Fibroblast of skin of scalp (primary cell): ENCODE data around the gene CBX6.
"Not testable (repeated sequence)": the region's sequence is repeated elsewhere in the genome, so short reads cannot be mapped to it uniquely, and the experiment has no call there.

Experiments
- DNase-seq: peaks from one replicate; pipeline ENCODE4 v3.0.0-alpha.2; 2013

Gene CBX6

GRCh38 chr22:38861170-38861876 is 10.7 kb downstream of the CBX6 start:
- no peak for DNase-seq

DNA sequence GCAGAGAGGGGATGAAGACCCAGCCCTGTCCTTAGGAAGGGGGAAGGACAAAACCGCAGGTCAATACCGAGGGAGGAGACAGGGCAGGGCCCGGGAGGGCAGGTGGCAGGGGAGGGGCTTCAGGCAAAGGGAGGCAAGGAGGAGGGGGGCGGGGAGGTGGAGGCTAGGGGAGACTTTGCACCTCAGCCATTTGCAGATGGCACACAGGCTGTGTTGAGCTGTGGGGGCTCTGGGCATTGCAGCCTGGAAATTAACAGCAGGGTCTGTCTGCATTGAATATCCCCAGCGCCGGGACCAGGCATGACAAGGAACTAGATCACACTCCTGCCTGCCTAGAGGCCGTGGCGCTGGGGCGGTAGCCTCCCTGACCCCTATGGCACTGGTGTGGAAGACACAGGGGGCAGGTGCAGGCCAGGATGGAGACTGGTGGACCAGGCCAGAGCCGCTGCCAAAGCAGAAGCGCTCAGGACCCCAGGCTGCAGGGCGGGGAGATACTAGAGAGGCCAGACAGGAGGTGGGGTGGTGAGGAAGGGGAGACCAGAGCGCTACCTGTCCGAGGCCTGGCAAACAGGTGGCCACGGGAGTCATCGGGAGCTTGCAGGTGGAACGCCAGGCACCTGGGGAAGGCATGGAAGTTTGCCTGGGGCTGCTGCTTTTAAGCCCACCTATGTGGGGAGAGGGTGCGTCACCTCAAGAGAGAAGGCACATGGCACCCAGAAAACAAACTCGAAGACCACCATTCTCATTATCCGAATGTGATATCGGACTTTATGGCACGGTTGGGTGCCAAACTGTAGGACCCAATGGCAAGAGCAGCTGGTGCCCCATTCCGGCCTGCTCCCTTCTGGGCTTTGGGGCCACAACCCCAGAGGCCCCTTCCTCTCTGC is 11.5 kb downstream of the CBX6 start:
- DNase-seq = no peak

DNA sequence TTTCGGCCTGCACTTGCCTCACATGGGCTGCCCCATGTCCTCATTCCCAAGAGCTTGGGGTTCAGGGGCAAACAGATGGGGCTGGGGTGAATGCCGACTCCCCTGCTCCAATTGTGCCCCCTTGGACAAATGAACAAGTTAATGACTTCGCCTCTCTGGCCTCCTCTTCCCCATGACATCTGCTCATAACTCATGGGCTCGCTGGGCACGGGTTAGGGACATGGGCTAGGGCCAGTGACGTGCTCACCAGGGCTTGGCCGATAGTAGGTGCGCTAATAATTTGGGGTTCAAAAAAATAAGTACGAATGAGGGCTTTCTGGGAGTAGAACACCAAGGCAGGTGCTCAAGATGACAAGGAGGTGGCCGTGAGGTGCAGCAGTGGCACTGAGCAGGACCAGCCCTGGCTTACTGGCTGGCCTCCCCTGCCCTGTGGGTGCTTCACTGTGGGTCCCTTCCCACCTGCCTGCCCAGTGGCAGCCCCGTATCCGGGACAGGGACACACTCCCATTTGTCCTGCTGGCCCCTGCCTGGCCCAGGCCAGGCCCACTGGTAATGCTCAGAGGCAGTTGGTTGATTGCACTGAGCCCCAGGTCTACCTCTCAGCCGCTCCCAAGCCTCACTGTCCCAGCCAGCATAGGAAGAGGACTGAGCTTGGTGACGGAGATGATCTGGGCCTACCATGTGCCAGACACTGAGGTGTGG is 12.3 kb downstream of the CBX6 start:
- DNase-seq = no peak

DNA sequence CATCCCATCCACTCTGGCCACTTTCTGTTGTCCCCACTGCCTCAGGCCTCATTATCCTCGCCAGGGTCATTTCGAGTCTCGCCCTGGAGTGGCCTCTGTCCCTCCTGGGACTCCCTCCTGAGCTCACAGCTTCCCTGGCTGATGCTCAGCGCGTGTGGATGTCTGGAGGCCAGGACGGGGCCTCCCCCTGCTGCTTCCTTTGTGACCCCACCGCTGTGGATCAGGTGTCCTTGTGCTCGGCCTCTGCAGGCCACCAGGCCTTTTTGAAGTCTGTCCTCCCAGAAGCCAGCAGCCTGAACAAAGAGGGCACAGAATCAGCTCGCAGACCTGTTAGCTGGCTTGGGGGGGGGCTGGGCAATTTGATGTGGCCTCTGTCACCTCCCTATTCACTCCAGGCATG is 13.5 kb downstream of the CBX6 start:
- DNase-seq = no peak

DNA sequence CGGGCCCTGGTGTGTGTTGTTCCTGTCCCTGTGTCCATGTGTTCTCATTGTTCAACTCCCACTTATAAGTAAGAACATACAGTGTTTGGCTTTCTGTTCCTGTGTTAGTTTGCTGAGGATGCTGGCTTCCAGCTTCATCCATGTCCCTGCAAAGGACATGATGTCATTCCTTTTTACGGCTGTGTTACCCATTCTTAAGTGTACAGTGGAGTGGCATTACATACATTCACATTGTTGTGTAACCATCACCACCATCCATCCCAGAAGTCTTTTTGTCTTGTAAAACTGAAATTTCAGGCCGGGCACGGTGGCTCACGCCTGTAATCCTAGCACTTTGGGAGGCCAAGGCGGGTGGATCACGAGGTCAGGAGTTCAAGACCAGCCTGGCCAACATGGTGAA is 17.5 kb downstream of the CBX6 start:
- DNase-seq = not testable (repeated sequence)

- DNase-seq = not testable (repeated sequence)
Observed at GRCh38 chr22:38853883-38854282, 18.1 kb downstream of the CBX6 start.

DNA sequence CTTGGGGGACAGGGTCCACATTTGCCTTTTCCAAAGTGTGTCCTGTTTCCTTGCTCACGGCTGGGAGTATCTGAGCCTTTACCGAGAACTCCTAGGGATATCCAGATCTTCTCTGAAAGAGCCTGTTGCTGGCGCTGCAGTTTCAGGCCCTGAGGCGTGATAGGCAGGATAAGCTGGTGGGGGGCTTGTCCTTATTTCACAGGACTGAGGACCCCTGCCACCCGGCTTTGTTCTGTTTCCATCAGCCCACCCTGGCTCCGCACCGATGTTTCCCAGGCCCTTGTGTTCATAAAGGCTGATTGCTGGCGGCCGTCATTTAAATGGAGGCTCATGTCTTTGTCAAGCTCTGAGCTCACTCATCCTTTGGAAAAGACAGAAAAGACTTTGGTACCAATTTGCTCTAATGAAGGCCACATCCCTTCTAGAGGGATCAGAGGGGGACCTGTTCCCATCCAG is 18.8 kb downstream of the CBX6 start:
- DNase-seq = no peak

GRCh38 chr22:38852522-38852921 is 19.5 kb downstream of the CBX6 start:
- DNase-seq = no peak

GRCh38 chr22:38850941-38851849 is 20.8 kb downstream of the CBX6 start:
- peak; percentile 45 for DNase-seq

DNA sequence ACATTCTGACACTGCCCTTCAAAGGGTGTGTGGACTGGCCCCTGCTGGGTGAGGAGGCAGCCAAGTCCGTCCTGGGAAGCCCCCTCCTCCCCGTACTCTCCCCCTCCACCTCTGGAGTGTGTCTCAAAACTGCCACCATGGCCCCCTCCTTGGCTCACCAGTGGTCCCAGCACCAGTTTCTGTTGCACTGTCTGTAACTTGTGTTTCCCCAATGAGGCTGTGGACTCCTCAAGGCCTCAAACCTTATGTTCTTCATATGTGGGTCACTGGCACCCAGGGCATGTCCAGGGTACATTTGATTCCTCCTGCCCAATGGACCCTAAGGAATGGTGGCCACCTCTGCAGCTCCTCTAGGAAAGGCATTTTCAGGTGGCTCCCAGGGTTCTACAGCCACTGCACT is 21.6 kb downstream of the CBX6 start:
- no peak for DNase-seq

GRCh38 chr22:38849811-38850210 is 22.2 kb downstream of the CBX6 start:
- DNase-seq = no peak

- DNase-seq = peak; percentile 81
Observed at GRCh38 chr22:38846412-38846811, 25.6 kb downstream of the CBX6 start.

DNA sequence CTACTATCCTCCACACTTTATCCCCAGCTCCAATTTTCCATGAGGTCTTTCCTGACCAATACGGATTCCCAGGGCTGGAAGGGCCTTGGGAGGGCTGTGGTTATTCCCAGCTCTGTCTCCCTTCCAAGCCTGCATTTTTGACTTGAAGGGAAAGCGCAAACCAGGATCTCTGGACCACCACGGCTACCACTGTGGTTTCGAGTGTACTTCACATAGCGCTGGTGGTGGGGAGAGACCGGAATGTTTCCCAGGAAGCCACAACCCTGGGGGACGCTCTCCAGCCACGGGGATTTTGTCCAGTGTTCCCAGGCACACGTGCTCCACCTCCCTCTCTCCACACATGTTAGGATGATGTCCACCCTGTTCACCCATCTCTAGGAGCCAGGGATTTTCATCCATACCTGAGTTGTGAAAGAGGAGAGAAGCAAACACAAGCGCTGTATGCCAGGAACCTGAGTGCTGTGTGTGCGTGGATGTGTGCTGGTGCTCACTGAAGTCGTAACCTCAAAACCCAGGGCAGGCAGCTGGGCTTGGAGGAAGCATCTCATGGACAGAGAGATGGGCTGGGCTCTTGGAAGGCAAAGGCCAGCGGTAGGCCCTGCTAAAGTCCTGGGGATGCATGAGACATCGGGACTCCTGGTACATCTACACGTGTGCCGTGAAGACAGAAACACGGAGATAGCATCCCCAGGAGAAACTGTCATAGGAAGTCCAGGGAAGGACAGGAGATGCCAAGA is 26.8 kb downstream of the CBX6 start:
- peak; percentile 87 for DNase-seq

DNA sequence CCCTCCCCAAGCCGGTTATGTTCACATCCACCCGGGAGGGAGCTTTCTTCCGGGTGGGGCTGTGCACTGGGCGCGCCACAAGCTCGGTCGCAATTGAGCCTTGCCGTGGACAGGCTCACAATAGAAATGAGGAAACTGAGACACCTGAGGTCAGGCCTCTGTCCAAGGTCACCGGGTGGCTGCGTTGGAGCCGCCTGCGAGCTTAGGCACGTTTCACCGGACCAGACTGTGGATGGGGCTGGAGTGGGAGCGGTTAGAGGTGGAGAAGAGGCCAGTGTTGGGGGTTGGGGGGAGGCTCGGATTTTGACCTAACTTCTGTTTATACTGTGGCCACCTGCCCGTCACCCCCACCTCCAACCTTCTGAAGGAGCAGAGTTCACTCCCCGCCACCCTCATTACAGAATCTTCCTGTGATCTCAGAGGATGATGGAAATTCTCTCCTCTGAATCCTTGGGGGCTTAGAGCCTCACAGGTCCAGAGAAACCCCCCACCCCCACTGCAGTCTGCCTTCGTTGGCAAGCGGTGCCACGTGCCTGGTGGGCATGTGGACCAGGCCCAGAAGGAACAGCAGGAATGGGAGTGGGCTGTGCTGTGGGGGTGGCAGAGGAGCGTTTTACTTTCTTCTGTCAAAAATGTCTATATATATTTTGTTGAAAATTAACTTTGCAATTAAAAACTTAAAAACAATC is 27.6 kb downstream of the CBX6 start:
- no peak for DNase-seq

DNA sequence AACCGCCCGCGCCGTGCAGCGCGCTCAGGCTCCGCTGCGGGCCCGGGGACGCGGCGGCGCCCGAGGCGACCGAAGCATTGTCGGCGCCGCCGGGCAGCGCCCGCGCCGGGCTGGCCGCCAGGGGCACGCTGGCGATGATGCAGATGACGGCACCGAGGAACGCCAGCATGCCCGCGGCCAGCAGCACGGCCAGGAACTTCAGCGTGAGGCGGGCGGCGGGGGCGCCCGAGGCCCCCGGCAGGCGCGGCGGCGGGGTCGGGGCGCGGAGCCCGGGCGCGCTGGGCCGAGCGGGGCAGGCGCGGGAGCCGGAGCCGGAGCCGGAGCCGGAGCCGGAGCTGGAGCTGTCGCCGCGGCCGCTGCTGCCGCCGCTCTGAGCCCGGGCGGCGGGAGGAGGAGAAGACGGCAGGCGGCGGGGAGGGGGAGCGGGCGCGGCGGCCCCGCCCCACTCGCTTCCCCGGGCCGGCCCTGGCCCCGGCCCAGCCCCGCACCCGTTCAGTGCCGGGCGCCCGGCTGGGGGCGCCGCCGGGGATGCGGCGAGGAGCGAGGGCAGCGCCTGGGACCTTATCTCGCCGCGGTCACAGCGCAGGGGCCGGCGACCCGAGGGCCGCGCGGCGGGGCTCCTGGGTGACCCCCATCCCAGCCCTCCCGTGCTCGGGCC is 28.2 kb downstream of the CBX6 start, which contains the start of gene NPTXR:
TSS of gene NPTXR (minus strand) at position 372 of the 658 bp plus-strand sequence.
- DNase-seq = peak; percentile 43

DNA sequence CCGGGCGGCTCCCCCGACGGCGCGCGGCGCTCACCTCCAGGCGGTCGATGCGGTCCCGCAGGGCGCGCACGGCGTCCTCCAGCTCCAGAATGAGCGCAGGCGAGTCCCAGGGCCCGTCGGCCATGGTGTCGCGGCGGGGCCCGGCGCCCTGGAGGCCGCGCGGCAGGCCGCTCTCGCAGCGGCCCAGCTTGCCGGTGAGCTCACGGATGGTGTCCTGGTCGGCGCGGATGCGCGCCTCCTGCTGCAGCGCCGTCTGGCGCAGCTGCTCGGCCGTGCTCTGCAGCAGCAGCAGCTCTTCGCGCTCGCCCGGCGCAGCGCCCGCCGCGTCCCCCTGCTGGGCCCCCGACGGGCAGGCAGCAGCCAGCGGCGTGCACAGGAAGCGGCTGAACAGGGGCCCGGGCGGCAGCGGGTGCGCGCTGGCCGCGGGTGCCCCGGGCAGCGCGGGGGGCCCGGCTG is 28.8 kb downstream of the CBX6 start:
- DNase-seq = peak; percentile 77

DNA sequence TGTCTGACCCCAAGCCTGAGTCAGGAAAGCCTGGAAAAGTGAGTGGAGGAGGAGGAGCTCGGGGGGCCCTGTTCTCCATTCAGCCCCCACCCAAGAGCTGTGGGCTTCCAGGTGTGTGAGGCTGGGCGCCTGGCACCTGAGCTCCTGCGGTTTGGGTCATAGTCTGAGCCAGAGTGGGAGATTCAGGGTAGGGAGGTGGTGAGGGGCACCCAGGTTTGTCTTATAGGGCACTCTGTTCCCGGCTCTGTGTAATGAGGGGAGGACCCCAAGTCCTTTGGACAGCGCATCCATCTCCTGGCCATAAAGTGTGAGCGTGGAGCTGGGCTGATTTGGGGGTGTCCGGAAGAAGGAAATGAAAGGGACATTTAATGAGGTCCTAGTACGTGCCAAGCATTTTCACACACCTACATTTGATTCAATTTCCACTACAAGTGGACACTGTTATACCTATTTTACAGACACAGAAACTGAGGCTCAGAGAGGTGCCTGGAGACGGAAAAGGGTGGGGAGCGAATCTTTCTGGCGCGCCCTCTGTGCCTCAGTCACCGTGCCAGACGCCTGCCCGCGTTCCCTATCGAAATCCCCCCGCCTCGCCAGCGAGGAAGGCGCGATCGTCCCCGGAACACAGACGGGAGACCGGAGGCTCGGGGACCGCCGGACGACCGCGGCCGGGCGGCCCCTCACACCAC is 29.4 kb downstream of the CBX6 start:
- no peak for DNase-seq

GRCh38 chr22:38841635-38842034 is 30.4 kb downstream of the CBX6 start:
- DNase-seq = no peak

- DNase-seq = no peak
Observed at GRCh38 chr22:38841211-38841610, 30.8 kb downstream of the CBX6 start.
